Activated naive CD8-positive, alpha-beta T cell treated with anti-CD3 and anti-CD28 coated beads, Interleukin-2, amount 50 U/mL, for 24 hours (primary cell): Measurements from ENCODE around the gene CD34.
A peak's percentile ranks its signal among the peaks of the same experiment; 100 is the strongest.

ENCODE experiments used
- ATAC-seq: fragments of 150-1000 bp; cut with Tn5 transposase; one replicate; pipeline ENCODE4 v1.10.0; 2021
- DNase-seq: peaks from one replicate; pipeline ENCODE4 v3.0.0; 2021
- H3K27ac Mint-ChIP-seq: one replicate; pipeline ENCODE4 v1.8.0; 2021; ENCODE audit warnings: mild to moderate bottlenecking, mixed read lengths
- H3K27me3 Mint-ChIP-seq: one replicate; pipeline ENCODE4 v1.8.0; 2021; ENCODE audit warnings: mixed read lengths
- H3K36me3 Mint-ChIP-seq: one replicate; pipeline ENCODE4 v1.8.0; 2021; ENCODE audit warnings: low read depth, mixed read lengths
- H3K4me1 Mint-ChIP-seq: one replicate; pipeline ENCODE4 v1.8.0; 2021; ENCODE audit warnings: mixed read lengths
- H3K4me3 Mint-ChIP-seq: one replicate; pipeline ENCODE4 v1.8.0; 2021; ENCODE audit warnings: mild to moderate bottlenecking, moderate library complexity, mixed read lengths
- H3K9me3 Mint-ChIP-seq: one replicate; pipeline ENCODE4 v1.8.0; 2021; ENCODE audit warnings: mixed read lengths

CD34 gene

DNA sequence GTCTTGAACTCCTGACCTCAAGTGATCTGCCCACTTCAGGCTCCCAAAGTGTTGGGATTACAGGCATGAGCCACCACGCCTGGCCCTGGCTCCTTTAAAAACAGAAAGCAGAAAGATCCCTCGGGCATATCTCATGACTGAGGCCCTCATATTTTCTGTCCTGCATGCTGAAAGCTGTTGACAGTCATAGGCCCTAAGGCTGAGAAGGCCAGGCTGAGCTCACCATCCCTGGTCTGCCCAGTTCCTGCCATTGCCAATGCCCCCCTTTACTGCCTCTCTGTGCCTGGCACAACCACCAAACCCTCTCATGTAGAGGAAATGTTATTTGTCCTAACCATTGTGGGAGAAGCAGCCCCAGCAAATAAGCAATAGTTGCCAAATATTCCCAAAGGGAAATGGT, 12.7 kb downstream of the CD34 start:
- Mint-ChIP-seq H3K27me3 (peaks cover 1% of the 10 kb centered on the region), H3K9me3 (no peaks in the 10 kb centered on the region), H3K36me3 (no peaks in the 10 kb centered on the region), H3K27ac (no peak overlapping the region), H3K4me3 (no peak overlapping the region), H3K4me1 (peaks cover 2% of the 10 kb centered on the region)
- no peak for DNase-seq
- no peak for ATAC-seq

DNA sequence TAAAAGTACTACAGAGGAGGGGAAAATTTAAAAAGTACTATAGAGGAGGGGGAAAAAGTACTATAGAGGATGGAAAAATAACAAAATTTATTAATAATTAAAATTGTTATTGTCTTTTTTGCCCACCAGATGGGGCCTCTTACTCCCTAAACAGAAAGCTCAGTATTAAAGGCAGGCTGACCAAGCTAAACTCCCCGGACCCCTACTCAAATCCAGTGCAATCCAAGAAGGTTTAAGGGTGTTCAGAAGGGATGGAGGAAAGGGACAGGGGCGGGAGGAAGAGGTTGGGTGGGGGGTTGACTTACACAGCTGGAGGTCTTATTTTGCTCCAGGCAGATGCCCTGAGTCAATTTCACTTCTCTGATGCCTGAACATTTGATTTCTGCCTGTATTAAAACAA, 13.7 kb downstream of the CD34 start:
- no peaks in the 10 kb centered on the region for H3K36me3 Mint-ChIP-seq
- no peak overlapping the region for H3K27ac Mint-ChIP-seq
- H3K4me1 Mint-ChIP-seq, result peaks cover 2% of the 10 kb centered on the region
- ATAC-seq (no peak), DNase-seq (no peak)
- H3K4me3 Mint-ChIP-seq, result no peak overlapping the region
- H3K9me3 Mint-ChIP-seq, result no peaks in the 10 kb centered on the region
- H3K27me3 Mint-ChIP-seq, result peaks cover 1% of the 10 kb centered on the region

DNA sequence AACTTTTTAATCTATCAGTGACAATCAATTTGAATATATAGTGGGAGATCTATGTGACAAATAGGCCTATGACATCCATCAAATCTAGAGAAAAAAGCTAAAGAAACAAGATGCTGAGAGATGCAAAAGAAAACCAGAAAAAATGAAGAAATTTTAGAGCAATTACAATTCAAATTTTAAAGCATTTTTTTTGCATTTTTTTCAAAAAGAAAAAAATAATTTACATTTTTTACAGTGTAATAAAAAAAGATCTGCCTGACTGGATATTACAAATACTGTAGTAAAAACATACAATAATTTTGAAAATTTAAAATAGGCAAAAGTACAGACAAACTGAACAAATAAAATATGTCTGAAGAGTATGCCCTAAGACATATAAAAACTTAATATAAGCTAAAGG, 14.4 kb downstream of the CD34 start:
- peaks cover 2% of the 10 kb centered on the region for H3K4me1 Mint-ChIP-seq
- no peak overlapping the region for H3K27ac Mint-ChIP-seq
- peaks cover 1% of the 10 kb centered on the region for H3K27me3 Mint-ChIP-seq
- DNase-seq (no peak), ATAC-seq (no peak)
- no peaks in the 10 kb centered on the region for H3K9me3 Mint-ChIP-seq
- H3K36me3 Mint-ChIP-seq, result no peaks in the 10 kb centered on the region
- H3K4me3 Mint-ChIP-seq, result no peak overlapping the region

DNA sequence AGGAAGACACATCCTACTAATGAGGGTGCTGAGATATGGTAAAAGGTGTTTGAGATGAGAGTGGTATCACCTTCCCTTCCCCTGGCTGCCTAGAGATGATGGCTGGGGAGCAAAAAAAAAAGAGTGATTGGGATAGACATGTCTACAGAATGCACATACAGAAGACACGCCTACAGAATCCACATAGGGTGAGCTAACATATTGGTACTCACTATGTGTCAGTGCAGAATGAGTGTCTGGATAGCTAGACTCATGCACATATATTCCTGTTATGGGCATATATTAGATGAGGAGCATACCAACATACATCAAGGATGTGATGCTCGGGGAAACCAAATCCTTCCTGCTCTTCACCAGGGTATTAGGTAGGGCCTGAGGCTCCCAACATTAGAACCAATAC, 16.2 kb downstream of the CD34 start:
- no peaks in the 10 kb centered on the region for H3K36me3 Mint-ChIP-seq
- ATAC-seq (no peak), DNase-seq (no peak)
- H3K27ac Mint-ChIP-seq, result no peak overlapping the region
- H3K4me1 Mint-ChIP-seq, result peaks cover 2% of the 10 kb centered on the region
- H3K27me3 Mint-ChIP-seq, result peaks cover 1% of the 10 kb centered on the region
- H3K4me3 Mint-ChIP-seq, result no peak overlapping the region
- H3K9me3 Mint-ChIP-seq, result no peaks in the 10 kb centered on the region

DNA sequence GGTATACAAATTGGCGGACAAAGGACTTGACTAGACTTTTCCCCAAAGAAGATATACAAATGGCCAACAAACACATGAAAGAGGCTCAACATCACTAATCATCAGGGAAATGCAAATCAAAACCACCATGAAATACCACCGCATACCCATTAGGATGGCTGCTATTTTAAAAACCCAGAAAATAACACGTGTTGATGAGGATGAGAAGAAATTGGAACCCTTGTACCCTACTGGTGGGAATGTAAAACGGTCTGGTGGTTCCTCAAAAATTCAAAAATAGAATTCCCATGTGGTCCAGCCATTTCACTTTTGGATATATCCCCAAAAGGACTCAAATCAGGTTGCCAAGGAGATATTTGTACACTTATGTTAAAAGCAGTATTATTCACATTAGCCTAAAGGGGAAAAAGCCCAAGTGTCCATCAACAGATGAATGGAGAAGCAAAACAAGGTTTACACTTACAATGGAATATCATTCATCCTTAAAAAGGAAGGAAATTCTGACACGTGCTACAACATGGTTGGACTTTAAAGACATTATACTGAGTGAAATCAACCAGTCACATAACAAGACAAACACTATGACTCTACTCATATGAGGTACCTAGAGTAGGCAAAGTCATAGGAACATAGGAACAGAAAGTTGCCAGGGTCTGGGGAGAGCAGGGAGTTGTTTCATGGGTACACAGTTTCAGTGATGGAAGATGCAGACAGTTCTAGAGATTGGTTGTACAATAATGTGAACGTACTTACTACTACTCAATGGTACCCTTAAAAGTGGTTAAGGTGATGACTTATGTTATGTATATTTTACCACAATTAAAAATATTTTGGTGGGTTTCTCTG, 17.0 kb downstream of the CD34 start:
- H3K27ac Mint-ChIP-seq, result no peak overlapping the region

DNA sequence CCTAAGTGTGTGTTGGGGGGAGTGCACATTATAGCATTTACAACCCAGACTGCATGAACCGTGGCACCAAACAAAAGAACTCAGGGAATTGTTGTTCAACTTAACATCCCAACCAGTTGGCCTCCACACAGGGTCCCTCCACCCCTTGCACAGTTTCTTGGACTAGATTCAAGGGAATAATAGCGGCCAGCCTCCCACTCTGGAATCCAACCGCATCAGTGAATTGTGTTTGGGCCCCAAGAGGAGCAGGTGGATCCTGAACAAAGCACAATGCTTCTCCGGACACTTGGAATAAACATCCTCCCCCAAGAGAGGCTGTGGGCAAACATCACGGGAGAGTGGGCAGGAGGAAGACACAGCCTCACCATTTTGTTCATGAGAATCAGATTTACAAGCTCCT, 18.2 kb downstream of the CD34 start:
- no peak overlapping the region for H3K4me3 Mint-ChIP-seq
- H3K36me3 Mint-ChIP-seq, result no peaks in the 10 kb centered on the region
- ATAC-seq, result no peak
- no peak overlapping the region for H3K27ac Mint-ChIP-seq
- peaks cover 2% of the 10 kb centered on the region for H3K4me1 Mint-ChIP-seq
- DNase-seq, result no peak
- H3K27me3 Mint-ChIP-seq, result peaks cover 1% of the 10 kb centered on the region
- H3K9me3 Mint-ChIP-seq, result no peaks in the 10 kb centered on the region

More for the DNA sequence above, 17.0 kb downstream of the CD34 start:
- no peak for DNase-seq
- H3K9me3 Mint-ChIP-seq, result no peaks in the 10 kb centered on the region
- H3K36me3 Mint-ChIP-seq, result no peaks in the 10 kb centered on the region
- peaks cover 1% of the 10 kb centered on the region for H3K27me3 Mint-ChIP-seq
- ATAC-seq, result no peak
- H3K4me1 Mint-ChIP-seq, result peaks cover 2% of the 10 kb centered on the region
- H3K4me3 Mint-ChIP-seq, result no peak overlapping the region

DNA sequence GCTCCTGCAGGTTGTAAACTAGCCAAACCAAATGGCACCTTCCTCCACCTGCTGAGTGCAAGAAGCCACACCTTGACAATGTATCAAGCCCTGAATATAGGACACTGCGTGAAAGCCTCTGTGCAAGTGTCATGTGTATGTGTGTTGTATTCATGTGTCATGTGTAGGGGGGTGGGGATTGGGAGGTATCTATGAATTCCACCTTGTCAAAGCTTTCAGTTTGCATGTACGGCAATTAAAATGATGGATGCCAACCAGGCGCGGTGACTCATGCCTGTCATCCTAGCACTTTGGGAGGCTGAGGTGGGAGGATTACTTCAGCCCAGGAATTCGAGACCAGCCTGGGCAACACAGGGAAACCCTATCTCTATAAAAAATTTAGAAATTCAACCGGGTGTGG, 19.8 kb downstream of the CD34 start:
- H3K4me3 Mint-ChIP-seq, result no peak overlapping the region
- no peaks in the 10 kb centered on the region for H3K36me3 Mint-ChIP-seq
- DNase-seq, result no peak
- peaks cover 2% of the 10 kb centered on the region for H3K4me1 Mint-ChIP-seq
- no peak overlapping the region for H3K27ac Mint-ChIP-seq
- no peaks in the 10 kb centered on the region for H3K9me3 Mint-ChIP-seq
- no peak for ATAC-seq
- peaks cover 4% of the 10 kb centered on the region for H3K27me3 Mint-ChIP-seq

DNA sequence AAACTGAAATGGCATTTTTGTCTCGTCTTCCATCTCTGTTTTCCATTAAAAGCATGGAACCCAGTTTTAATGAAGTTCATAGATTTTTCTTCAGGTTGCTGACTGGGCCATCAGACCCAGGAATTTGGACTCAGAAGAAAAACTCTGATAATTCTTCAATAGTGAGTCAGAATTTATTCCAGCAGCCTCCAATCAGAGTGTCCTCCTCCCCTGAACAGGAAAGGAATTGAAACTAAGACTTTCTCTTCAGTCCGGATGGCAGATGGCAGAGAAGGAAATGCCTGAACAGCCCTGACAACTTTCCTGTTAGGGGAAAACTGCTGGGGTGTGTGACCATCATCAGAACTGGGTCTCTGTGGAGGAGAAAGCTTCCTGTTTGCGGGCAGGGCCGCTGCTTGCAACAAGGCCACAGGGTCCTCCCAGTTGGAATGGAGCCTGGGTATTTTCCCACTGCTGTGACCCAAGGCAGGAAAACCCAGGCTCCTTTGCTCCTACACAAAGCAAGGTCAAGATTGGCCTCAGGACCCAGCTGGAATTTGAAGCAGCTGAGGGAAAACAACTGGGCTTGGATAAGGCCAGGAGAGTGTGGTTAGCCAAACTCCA, 20.7 kb downstream of the CD34 start:
- H3K9me3 Mint-ChIP-seq, result no peaks in the 10 kb centered on the region

DNA sequence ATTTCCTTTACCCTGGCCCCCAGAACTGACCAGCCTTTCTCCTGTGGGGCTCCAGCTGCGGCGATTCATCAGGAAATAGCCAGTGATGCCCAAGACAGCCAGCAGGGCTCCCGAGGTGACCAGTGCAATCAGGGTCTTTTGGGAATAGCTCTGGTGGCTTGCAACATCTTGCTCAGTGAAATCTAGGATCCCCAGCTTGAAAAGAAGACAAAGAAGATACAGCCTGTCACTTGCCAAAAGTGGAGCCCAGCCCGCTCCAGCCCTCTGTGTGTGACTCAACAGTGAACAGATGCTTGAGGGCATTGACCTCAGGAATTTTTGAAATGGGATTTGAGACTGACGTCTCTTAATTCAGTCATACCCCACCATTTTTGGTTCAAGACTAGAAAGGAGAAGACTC, 22.3 kb downstream of the CD34 start:
- peaks cover 16% of the 10 kb centered on the region for H3K4me1 Mint-ChIP-seq
- DNase-seq (no peak), ATAC-seq (no peak)
- H3K36me3 Mint-ChIP-seq, result no peaks in the 10 kb centered on the region
- H3K27me3 Mint-ChIP-seq, result peaks cover 3% of the 10 kb centered on the region
- H3K4me3 Mint-ChIP-seq, result no peak overlapping the region
- H3K27ac Mint-ChIP-seq, result no peak overlapping the region
- H3K9me3 Mint-ChIP-seq, result no peaks in the 10 kb centered on the region

More for the DNA sequence above, 20.7 kb downstream of the CD34 start:
- ATAC-seq (no peak), DNase-seq (no peak)
- Mint-ChIP-seq H3K4me1 (peaks cover 2% of the 10 kb centered on the region), H3K27ac (no peak overlapping the region), H3K27me3 (peaks cover 4% of the 10 kb centered on the region), H3K36me3 (no peaks in the 10 kb centered on the region), H3K4me3 (no peak overlapping the region)

DNA sequence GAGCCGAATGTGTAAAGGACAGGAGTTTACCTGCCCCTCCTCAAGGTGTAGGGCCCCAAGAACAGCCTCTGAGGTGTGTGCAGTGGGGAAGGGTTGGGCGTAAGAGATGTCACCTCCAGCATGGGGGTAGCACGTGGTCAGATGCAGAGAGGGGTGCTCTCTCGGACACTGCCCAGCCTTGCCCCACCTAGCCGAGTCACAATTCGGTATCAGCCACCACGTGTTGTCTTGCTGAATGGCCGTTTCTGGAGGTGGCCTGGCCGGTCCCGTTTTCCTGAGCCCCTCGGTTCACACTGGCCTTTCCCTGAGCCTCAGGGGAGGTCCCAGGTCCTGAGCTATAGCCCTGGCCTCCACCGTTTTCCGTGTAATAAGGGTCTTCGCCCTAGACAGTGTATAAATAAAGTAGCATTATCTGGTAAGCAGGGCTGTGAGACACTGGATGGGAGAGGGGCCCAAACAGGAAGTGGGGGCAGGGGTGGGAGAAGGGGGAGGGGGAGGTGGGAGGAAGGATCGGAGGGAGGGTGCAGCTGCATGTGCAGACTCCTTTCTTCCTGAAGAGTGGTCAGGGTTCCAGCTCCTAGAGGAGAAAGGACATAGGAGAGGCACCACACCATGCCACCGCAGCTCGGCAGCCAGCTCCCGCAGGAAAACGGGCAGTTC, 23.3 kb downstream of the CD34 start:
- no peak for ATAC-seq
- no peak for DNase-seq
- H3K36me3 Mint-ChIP-seq, result no peaks in the 10 kb centered on the region
- no peak overlapping the region for H3K27ac Mint-ChIP-seq
- H3K4me1 Mint-ChIP-seq, result peaks cover 22% of the 10 kb centered on the region
- no peaks in the 10 kb centered on the region for H3K9me3 Mint-ChIP-seq
- H3K27me3 Mint-ChIP-seq, result peaks cover 2% of the 10 kb centered on the region
- no peak overlapping the region for H3K4me3 Mint-ChIP-seq

DNA sequence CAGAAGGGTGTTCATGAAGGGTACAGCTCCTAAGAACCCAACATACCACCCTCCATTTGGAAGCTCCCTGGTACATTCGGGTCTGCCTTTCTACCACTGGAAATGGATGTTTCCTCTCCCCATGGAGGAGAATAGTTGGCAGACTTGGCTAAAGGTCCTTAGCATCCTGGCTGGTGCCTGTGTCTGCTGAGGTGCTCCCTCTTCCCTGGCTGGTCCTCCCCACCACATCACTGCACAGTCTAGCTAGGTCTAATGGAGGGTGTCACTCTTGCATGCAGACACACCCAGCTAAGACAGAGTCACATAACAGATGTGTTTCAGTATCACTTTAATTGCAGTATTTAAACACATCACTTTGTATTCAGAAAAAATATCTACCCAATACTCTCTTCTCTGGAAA, 24.7 kb downstream of the CD34 start:
- Mint-ChIP-seq H3K4me3 (no peak overlapping the region), H3K27me3 (peaks cover 2% of the 10 kb centered on the region), H3K9me3 (no peaks in the 10 kb centered on the region), H3K27ac (no peak overlapping the region), H3K36me3 (no peaks in the 10 kb centered on the region), H3K4me1 (peaks cover 31% of the 10 kb centered on the region)
- no peak for DNase-seq
- no peak for ATAC-seq

DNA sequence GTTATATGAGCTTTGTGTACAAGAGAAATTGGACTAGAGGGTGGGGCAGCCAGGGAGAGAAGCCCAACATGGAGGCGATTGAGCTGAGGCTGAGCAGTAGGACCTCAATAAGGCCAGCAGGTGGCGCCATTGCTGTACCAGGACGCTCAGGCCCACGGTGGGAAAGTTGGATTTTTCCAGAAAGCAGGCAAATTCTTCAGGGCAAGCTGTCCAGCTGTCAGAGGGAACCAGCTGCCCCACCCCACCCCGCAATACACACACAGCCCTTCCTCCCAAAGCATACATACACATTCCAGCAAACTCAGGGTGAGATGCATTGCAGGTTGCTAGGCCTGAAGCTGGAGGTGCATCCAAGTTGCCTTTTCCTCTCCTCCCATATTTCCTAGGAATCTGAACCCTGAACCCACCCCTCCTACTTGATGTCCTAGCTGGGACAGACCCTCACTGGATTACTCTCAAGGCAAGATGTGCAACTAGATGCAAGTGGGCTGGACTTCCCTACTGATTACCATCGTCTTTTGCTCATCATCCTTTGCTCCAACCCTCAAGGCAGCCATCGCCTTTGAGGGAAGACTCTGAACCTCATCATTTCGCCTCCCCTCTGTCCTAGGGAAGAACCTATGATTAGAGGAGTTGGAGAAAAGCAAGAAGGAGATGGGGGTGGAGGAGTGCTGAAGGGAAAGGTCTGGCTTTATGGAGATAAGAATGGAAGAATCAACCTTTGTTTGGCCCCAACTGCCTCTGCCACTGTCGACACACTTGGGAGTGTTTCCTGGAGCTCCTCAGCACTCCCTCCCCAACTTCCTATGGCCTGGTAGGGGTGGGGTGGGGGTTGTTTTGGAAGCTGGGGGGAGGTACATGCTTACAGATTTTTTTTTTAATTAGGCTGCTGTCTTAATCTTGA, 25.5 kb downstream of the CD34 start:
- ATAC-seq (peak; percentile 76), DNase-seq (peak; percentile 79)
- H3K9me3 Mint-ChIP-seq, result no peaks in the 10 kb centered on the region
- H3K27me3 Mint-ChIP-seq, result peaks cover 2% of the 10 kb centered on the region
- peaks cover 32% of the 10 kb centered on the region for H3K4me1 Mint-ChIP-seq
- H3K36me3 Mint-ChIP-seq, result no peaks in the 10 kb centered on the region
- H3K27ac Mint-ChIP-seq, result peak overlapping the region; percentile 85
- H3K4me3 Mint-ChIP-seq, result no peak overlapping the region

DNA sequence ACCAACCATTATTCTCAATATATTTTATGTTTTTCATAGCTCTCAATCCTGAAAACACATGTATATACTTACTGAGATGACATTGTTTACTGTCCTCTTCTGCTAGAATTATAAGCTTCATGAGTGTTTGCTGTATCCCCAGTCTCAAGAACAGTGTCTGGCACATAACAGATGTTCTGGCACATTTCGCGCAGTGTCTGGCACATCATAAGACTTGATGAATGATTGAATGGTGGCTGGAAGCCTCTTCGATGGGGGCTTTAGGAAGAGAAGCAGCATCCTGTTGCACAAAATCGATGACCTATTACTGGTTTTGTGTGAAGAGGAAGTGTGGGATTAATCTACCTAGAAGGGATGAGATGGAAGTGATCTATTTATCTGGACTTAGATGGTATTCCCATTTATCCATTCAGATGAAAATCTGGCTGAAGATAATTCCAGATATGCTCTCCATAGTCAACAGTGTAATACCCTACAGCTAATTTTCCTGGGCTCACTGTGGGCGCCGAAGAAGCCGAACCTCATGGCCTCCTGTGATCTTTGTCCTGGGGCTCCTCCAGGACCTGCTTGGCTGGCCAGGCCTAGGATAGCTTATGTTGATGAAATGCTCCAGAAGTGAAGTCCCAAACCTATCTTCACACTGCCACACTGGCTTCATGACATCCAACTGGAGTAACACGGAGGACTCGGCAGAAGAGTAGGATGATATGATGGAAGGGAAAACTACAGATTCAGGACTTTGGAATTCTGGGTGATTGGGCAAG, 26.5 kb downstream of the CD34 start:
- Mint-ChIP-seq H3K27ac (peak overlapping the region; percentile 85), H3K27me3 (peaks cover 2% of the 10 kb centered on the region), H3K4me3 (peak overlapping the region; percentile 80), H3K36me3 (no peaks in the 10 kb centered on the region), H3K9me3 (no peaks in the 10 kb centered on the region), H3K4me1 (peaks cover 34% of the 10 kb centered on the region)
- DNase-seq (no peak), ATAC-seq (no peak)
